ENCODE measurements around the gene SPRYD3.
"Not testable (repeated sequence)": the region's sequence is repeated elsewhere in the genome, so short reads cannot be mapped to it uniquely, and the experiment has no call there.

SPRYD3 gene

GRCh38 chr12:53101931-53102781, 23.0 kb upstream of the SPRYD3 start:
- DNase-seq: no peak

- no peak for DNase-seq
Measured at GRCh38 chr12:53101266-53101665, 22.1 kb upstream of the SPRYD3 start.

- DNase-seq: no peak
Measured at GRCh38 chr12:53100466-53101151, 21.4 kb upstream of the SPRYD3 start.

GRCh38 chr12:53099071-53099882, 20.1 kb upstream of the SPRYD3 start:
- peak; percentile 93 for DNase-seq

GRCh38 chr12:53098354-53098981, 19.3 kb upstream of the SPRYD3 start:
- peak; percentile 46 for DNase-seq

GRCh38 chr12:53097564-53098353, 18.6 kb upstream of the SPRYD3 start, which contains the start of gene IGFBP6:
Gene IGFBP6 (plus strand): TSS chr12:53097667. CDS start chr12:53097718, 51 bp downstream.
- DNase-seq: peak; percentile 79

- no peak for DNase-seq
Measured at GRCh38 chr12:53097207-53097563, 18.0 kb upstream of the SPRYD3 start.

- peak; percentile 54 for DNase-seq
Measured at GRCh38 chr12:53096759-53097158, 17.6 kb upstream of the SPRYD3 start.

- peak; percentile 84 for DNase-seq
Measured at GRCh38 chr12:53096089-53096741, 17.0 kb upstream of the SPRYD3 start.

- DNase-seq: not testable (repeated sequence)
Measured at GRCh38 chr12:53095596-53095895, 16.4 kb upstream of the SPRYD3 start.

- DNase-seq: not testable (repeated sequence)
Measured at GRCh38 chr12:53094796-53095595, 15.8 kb upstream of the SPRYD3 start.

- no peak for DNase-seq
Measured at GRCh38 chr12:53094394-53094787, 15.2 kb upstream of the SPRYD3 start.

- no peak for DNase-seq
Measured at GRCh38 chr12:53093777-53094393, 14.7 kb upstream of the SPRYD3 start.

- no peak for DNase-seq
Measured at GRCh38 chr12:53091756-53092155, 12.6 kb upstream of the SPRYD3 start.

GRCh38 chr12:53090554-53090953, 11.4 kb upstream of the SPRYD3 start:
- DNase-seq: no peak

- DNase-seq: no peak
Measured at GRCh38 chr12:53090105-53090504, 10.9 kb upstream of the SPRYD3 start.

- DNase-seq: no peak
Measured at GRCh38 chr12:53086361-53086760, 7.2 kb upstream of the SPRYD3 start.

GRCh38 chr12:53082637-53083175, 3.5 kb upstream of the SPRYD3 start:
- no peak for DNase-seq

GRCh38 chr12:53078425-53079225, 565 bp downstream of the SPRYD3 start:
- DNase-seq: no peak

Data from left hindlimb (tissue), 1 donor.